HG02763 (cell line): Measurements from ENCODE around the gene DDX28.
A peak's percentile ranks its signal among the peaks of the same experiment; 100 is the strongest.
"Not testable (repeated sequence)": the region's sequence is repeated elsewhere in the genome, so short reads cannot be mapped to it uniquely, and the experiment has no call there.

ENCODE experiments used
- ATAC-seq: cut with Tn5 transposase; IDR thresholded peaks from one replicate; pipeline ENCODE4 v1.9.1; 2021; ENCODE audit warnings: mild to moderate bottlenecking, moderate library complexity; ENCODE audit not compliant: unreplicated experiment

Gene DDX28

DNA sequence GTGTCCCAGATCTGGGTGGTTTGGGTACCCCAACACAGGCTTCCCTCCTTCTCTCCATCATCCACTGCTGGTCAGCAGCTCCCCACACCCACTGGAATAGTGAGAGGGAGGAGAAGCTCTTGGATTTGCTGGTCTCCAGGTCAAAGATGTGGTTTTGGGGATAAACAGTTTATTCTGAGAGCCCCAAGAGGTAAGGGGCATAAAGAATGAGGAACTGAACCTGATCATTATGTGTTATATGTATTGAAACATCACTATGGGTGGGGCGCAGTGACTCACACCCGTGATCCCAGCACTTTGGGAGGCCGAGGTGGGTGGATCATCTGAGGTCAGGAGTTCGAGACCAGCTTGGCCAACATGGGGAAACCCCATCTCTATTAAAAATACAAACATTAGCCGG, 27.6 kb downstream of the DDX28 start:
- no peak for ATAC-seq

DNA sequence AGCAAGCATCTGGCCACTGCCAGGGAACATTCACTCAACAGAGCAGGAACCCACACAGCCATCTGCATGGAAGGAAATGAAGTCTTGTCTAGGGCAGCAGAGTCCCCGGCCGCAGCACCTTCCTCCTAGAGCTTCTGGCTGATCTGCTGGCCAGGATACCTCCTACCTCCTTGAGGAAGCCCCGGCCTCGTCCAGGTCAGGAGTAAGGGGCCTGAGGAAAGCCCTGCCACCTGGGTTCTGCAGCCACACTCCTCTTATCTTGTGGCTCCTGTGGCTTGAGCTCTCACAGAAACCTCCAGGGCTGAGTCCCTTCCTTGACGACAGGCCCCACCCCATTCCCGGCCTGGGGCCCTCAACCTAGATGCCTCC, 29.0 kb downstream of the DDX28 start:
- not testable (repeated sequence) for ATAC-seq

DNA sequence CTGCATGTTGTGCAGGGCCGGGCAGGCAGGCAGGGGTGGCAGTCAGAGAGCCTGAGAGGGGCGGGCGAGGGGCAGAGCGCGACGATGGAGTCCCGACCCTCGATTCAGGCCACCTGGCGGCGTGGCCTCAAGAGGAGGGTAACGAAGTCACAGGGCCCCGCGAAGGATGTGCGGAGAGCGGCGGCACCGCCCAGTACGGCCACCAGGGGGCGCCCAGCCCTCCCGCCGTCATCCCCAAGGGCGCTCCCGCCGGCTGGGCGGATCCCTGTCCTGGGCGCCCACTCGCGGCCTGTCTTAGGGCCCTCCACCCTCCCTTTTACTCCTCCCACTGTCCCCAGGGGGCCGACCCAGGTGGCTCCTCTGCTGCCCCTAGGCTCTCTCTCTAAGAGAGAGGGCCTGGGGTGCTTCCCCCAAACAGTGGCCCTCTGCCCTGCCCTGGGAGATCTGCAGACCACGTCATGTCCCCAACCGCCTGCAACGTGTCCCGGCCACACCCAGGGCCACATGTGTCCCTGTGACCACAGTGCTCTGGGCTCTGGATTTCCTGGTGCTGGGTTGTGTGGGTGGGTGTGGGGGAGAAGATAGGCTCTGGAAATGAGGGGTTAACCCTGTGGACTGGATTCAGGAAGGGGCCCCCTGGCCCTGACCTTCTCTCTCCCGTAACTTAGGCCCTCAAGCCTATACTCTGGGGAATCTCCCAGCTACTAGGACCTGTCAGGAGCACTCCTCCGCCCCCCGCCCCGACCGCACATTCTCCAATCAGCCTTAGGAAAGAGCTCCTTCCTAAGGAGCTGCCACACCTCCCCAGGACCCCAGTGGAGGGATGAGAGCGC, 29.6 kb downstream of the DDX28 start:
- peak; percentile 72 for ATAC-seq

DNA sequence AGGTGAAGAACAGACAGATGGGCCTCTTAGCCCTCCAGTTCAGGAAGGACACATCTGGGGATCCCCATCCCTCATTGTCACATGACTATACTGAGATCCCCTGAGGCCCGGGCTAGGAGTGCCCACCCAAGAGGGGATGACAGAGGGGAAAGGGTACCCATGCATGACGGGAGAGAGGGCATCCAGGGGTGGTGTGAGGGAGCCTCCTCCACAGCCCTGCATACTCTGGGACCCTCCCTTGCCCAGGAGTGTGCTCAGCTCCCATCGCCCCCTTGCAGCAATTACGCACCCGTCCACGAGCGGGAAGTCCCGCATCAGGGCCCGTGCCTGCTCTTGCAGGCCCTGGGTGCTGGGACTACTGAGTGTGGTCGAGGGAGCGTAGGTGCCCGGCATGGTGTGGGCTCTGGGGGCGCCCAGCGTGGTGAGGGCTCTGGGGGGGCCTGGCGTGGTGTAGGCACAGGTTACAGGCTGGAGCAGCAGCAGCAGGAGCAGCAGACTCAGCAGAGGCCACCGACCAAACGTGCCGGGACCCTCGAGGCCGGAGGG, 30.3 kb downstream of the DDX28 start:
- ATAC-seq = no peak

DNA sequence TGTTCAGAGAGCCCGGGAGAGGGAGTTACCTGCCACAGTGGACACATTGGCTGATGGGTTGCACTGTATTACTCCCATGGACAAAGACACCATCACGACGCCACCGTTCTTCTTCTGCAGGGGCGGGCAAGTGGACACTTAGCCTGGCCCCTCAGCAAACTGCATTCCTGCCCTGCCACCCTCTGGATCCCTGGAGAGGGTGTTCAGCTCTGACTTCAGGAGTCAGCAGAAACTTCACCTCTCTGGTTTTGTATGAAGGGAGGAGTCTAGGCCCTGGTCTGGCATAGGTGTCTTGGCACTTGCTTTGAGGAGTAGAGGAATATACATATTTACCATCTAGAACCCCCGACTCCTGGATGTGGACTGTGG, 33.0 kb downstream of the DDX28 start:
- ATAC-seq = no peak

DNA sequence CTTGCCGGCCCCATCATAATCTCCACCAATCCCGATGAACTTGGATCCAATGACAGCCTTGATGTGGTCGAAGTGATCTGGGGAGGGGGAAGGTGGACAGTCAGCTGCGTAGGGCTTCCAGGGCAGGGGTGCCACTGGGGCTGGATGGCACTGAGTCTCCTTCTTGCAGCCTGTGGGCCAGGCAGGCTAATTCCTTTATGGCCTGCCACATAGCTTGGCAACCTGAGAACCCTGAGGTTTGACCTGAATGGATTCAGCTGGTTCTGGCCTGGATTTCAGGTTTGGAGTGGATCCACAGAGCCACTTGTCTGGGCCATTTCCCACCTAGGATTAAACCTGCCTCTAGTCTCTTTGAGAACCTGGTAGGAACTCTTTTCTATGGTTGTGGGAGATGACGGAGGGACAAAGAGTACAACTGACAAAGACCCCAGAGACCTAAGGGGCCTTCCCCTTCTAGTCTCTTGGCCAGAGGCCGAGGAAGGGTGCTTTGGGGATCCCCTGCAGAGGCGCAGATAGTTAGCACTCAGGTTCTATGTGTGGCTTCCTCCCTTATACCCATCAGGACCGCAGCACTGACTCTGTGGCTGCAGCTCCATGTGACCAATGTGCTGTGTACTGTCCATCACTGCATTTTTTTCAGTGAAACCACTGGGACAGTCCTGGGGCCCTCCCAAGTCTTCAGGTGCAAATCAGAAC, 33.6 kb downstream of the DDX28 start:
- ATAC-seq = no peak

DNA sequence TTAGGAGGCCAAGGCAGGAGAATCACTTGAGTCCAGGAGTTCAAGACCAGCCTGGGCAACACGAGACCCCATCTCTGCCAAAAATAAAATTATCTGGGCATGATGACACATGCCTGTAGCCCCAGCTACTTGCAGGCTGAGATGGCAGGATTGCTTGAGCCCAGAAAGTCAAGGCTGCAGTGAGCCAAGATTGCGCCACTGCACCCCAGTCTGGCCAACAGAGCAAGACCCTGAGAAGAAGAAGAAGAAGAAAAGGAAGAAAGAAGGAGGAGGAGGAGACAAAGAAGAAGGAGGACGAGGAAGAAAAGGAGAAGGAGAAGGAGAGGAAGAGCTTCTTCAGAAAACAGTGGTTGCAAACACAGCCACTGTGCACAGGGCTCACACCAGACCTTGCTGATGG, 34.4 kb downstream of the DDX28 start:
- ATAC-seq = no peak

DNA sequence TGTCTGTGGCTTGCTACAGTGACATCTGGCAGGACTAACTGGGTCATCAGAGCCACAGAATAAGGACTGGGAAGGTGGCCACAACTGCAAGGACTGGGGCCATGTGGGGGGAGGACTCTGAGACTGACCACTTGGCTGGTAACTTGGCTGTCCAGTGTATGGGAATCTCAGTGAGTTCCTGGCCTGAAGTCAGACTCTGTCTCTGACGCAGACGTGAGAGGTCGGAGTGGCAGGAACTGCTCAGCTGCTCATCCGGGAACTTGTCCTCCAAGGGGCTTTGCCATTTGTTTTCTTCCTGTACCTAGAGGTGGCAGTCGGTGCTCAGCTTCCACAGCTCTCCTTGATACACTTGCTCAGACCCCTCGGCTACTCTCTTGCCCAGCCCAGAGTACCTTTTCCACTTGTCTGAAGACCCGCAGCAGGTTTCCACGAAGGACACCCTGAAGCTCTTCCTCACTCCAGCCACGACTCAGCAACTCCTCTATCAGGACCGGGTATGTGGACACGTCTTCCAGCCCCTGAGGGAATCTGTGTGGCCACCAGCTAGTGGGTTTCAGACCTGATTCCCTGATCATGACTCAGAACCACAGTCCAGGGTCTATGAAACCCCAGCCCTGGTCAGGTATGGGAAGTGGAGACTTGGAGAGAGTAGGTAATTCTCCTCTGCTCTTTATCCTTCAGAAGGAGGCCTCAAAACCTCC, 35.4 kb downstream of the DDX28 start:
- no peak for ATAC-seq

DNA sequence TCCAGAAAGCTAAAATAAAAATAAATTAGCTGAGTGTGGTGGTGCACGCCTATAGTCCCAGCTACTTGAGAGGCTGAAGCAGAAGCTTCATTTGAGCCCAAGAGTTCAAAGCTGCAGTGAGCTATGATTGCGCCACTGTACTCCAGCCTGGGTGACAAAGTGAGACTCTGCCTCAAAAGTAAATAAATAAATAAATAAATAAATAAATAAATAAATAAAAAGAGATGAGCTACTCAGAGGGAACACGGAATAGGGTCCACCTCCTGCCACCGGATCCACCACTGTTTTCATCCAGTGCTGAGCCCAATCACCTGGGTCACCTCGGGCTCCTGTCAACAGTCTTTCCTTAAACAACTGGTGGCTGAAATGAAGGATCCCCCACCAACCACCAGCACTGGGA, 36.1 kb downstream of the DDX28 start:
- no peak for ATAC-seq

DNA sequence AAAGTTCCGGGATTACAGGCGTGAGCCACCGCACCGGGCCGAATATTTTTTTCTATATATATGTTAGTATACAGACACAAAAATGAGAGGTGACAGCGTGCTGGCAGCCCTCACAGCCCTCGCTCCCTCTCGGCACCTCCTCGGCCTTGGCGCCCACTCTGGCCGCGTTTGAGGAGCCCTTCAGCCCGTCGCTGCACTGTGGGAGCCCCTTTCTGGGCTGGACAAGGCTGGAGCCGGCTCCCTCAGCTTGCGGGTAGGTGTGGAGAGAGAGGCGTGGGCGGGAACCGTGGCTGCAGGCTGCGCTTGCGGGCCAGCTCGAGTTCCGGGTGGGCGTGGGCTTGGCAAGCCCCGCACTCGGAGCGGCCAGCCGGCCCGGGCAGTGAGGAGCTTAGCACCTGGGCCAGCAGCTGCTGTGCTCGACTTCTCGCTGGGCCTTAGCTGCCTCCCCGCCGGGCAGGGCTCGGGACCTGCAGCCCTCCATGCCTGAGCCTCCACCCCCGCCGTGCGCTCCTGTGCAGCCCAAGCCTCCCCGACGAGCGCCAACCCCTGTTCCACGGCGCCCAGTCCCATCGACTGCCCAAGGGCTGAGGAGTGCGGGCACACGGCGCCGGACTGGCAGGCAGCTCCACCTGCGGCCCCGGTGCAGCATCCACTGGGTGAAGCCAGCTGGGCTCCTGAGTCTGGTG, 40.9 kb downstream of the DDX28 start:
- ATAC-seq = no peak

DNA sequence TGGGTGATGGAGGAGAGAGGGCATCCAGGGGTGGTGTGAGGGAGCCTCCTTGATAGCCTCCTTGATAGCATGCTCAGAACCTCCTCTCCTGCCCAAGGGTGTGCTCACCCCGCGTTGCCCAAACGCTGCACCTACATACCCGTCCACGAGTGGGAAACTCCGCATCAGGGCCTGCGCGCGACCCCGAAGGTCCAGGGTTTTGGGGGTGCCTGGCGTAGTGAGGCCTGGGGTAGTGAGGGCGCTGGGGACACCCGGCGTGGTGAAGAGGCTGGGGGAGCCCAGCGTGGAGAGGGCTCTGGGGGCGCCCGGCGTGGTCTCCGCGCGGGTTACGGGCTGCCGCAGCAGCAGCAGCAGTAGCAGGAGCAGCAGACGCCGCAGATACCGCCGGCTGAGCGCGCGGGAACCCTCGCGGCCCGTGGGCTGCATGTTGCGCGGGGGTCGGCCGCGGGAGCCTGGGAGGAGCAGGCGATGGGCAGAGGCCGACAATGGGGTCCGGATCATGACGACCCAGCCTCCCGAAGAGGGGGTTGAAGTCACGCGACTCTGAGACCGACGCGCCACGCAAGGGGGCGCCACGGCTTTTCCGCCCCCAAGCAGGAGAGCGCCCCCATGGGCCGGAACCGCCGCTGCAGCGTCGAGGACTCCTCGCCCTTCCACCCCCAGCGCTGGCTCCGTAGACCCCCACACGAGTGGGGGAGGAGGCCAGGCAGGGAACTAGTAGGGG, 42.9 kb downstream of the DDX28 start, which contains the start of gene DPEP3:
TSS of gene DPEP3 (minus strand) at position 545 of the 724 bp plus-strand sequence. CDS start at position 426, 119 bp downstream.
- no peak for ATAC-seq

DNA sequence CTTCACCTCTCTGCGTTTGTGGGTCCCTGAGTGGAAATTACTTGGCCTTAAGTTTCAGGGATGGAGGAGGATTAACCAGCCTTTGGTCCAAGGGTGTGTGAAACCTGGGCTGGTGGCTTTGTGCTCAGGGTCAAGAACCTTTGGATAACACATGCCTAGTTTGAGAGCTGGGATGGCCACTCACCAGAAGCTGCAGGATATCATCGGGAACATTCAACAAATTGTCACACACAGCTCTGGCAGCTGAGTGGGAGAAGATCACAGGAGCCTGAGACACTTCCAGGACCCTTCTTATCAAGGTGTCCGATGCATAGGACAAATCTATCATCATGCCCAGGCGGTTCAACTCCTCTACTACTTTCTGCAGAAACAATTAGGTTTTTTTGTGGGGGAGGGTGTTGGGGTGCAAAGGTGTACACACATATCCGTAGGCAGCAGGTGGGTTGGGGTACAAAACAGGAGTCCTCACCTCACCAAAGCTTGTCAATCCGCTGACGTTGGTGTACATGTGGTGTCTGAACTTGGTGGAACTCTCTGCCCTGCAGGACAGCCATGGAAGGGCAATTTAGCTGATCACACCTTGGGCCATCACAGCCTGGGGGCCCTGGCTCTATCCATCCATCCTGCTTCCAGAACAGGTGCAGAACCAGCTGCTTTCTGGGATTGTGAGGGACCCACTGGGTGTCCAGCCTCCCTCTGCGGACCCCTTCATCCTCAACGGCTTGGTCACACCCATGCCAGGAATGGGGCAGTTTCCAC, 45.4 kb downstream of the DDX28 start:
- ATAC-seq = no peak

DNA sequence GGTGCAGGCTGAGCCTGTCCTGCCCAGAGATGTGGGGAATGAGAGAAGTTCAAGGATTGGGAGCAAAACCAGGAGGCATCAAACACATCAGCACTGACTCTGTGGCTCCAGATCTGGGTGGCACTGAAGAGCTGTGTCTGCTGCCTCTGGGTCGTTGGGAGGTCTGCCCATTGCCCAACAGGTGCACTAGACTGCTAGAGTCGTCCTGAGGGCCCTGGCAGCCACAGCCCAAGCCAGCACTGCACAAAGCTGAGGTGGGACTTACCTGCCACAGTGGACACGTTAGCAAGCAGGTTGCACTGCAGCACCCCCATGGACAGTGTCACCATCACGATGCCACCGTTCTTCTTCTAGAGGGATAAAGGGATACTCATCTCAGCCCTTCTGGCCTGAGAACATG, 46.0 kb downstream of the DDX28 start:
- ATAC-seq = no peak

DNA sequence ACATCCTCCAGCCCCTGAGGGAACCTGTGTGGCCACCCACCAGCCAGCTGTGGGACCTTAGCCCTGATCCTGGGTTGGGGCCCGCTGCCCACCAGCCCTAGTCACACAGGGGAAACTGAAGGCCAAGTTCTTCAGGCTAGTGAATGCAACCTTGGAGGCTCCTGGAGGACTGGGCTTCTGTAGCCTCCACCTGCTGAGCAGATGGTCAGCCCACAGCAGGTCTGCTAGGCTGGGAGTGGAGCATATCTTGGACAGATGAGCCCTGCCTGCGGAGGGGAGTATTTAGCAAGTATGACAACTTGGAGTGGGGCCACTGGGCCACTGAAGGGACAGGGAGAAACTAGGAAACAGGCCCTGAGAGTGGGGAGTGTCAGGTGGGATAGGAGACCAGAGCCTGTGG, 46.8 kb downstream of the DDX28 start:
- no peak for ATAC-seq

DNA sequence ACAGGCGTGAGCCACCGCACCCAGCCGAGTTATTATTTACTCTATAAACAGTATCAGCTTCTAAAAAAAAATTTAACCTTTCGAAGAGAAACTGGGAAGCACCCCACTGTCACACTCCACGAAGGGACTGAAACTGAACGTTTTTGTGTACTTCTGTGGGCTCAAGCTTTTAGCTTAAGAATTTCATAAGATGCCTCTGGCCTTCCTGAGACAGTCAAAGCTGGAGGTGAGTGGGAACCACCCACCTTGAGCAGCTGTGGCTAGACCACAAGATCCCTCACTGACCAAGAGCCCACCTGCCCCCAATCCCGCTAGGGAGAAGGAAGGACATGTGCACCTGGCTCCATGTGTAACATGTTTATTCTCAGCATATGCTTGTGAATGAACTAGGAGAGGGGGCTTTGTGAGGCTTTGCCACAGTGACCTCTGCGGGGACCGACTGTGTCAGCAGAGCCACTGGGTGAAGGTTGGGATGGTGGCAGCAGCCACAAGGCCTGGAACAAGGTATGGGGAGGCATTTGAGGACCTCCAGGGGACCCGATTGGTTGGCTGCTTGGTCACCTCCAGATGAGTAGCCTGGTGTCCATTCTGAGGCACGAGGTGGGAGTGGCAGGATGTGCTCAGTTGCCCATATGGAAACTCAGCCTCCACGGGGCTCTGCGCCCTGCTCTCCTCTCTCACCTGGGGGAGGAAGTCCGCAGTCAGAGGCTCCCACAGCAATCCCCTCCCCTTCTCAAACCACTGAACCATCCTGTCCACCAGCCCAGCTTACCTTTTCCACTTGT, 47.5 kb downstream of the DDX28 start:
- no peak for ATAC-seq

DNA sequence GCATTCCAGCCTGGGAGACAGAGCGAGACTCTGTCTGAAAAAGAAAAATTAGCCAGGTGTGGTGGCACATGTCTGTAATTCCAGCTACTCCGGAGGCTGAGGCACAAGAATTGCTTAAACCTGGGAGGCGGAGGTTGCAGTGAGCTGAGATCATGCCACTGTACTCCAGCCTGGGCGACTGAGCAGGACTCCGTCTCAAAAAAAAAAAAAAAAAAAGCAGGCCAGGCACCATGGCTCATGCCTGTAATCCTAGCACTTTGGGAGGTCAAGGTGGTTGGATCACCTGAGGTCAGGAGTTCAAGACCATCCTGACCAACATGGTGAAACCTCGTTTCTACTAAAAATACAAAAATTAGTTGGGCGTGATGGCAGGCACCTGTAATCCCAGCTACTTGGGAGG, 50.7 kb downstream of the DDX28 start:
- ATAC-seq = not testable (repeated sequence)

DNA sequence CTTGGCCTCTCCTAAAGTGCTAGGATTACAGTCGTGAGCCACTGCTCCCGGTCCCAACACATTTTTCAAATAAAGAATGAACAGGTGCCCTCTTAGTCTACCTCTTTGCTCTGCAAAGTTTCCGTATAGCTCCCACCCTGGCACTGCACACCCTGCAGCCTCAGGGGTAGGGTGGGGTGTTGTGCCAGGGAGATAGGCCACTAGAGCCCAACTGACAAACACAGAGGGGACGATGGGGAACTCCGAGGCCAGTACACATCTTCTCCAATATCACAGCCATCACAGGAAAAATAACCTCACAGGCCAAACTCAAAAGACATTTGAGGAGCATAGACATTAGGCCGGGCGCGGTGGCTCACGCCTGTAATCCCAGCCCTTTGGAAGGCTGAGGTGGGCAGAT, 51.9 kb downstream of the DDX28 start:
- no peak for ATAC-seq
